Lower leg skin (tissue), 4 donors: Measurements from ENCODE around the gene IKBKG. TPM values are rescaled to one million over a fixed set of nuclear protein-coding genes. Genes with fewer than 3 reads are reported as not detected.

Experiments used
- DNase-seq, 2 donors: peaks; one replicate each; pipeline ENCODE4 v3.0.0-alpha.2; 2019; ENCODE audit warnings: low spot score in 2 of 2
- H3K4me3 ChIP-seq: fragments of 200-600 bp; sonication (generic); 2 replicates; pipeline ENCODE4 v1.5.1; 2017; ENCODE audit warnings: mild to moderate bottlenecking, low read depth; ENCODE audit not compliant: poor library complexity, severe bottlenecking
- POLR2A ChIP-seq, 2 donors: fragments of 450-650 bp; IDR thresholded peaks; one replicate each; pipeline ENCODE4 v1.6.1; 2016 to 2017; ENCODE audit warnings: antibody characterized with exemption in 2 of 2, mild to moderate bottlenecking in 1 of 2, moderate library complexity in 1 of 2
- WGBS, 2 donors: methylation state at CpG; one replicate each; pipeline ENCODE4 v1.1.5; 2018; 5-methylcytosine and 5-hydroxymethylcytosine counted together
- intact Hi-C: fragments of 100-400 bp; cut with DNase I; formaldehyde crosslinking; loops from one replicate; pipeline ENCODE4 v1.15.0; 2023; ENCODE audit warnings: low total_unique reads
- total RNA-seq, 4 donors: library from RNA; depleted of rRNA; stranded (reverse); fragments of >200 nt; gene quantifications; one replicate each; pipeline ENCODE4 v1.1.0, GENCODE V29; 2016
- TF ChIP-seq, protein P1 (sequence below), 3 donors: fragments of 450-650 bp; IDR thresholded peaks; one replicate each; pipeline ENCODE4 v1.5.1; 2016; ENCODE audit warnings: antibody characterized with exemption in 3 of 3, mild to moderate bottlenecking in 3 of 3, moderate library complexity in 2 of 3

Gene IKBKG
- total RNA-seq, 4 donors from 2014 or later = 14.1 to 62.5 (median 22.1) TPM

- intact Hi-C loops = no loop called here
- H3K4me3 ChIP-seq = no peak overlapping the region
- no peak for DNase-seq
- TF ChIP-seq, protein P1, sequence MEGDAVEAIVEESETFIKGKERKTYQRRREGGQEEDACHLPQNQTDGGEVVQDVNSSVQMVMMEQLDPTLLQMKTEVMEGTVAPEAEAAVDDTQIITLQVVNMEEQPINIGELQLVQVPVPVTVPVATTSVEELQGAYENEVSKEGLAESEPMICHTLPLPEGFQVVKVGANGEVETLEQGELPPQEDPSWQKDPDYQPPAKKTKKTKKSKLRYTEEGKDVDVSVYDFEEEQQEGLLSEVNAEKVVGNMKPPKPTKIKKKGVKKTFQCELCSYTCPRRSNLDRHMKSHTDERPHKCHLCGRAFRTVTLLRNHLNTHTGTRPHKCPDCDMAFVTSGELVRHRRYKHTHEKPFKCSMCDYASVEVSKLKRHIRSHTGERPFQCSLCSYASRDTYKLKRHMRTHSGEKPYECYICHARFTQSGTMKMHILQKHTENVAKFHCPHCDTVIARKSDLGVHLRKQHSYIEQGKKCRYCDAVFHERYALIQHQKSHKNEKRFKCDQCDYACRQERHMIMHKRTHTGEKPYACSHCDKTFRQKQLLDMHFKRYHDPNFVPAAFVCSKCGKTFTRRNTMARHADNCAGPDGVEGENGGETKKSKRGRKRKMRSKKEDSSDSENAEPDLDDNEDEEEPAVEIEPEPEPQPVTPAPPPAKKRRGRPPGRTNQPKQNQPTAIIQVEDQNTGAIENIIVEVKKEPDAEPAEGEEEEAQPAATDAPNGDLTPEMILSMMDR (IDR thresholded peaks at IDR 0.05) = no peak
- TF ChIP-seq POLR2A (IDR thresholded peaks at IDR 0.05) = no peak
- 78 to 90% methylated on average over 9 to 15 of the region's 24 CpGs for WGBS, 2 donors
These were observed 39.6 kb upstream of the IKBKG start for GRCh38 chrX:154507673-154508383.

- no peak for TF ChIP-seq POLR2A (IDR thresholded peaks at IDR 0.05)
- TF ChIP-seq, protein P1 (IDR thresholded peaks at IDR 0.05) = no peak
- WGBS, 2 donors = 89 to 100% methylated on average over 1 to 10 of the region's 13 CpGs
- no peak overlapping the region for H3K4me3 ChIP-seq
- DNase-seq = no peak
- intact Hi-C loops = no loop called here
These were observed 39.1 kb upstream of the IKBKG start for GRCh38 chrX:154508384-154508745.

GRCh38 chrX:154509455-154509854 lies 38.0 kb upstream of the IKBKG start:
- DNase-seq = no peak
- intact Hi-C loops = no loop called here
- no peak overlapping the region for H3K4me3 ChIP-seq
- WGBS, 2 donors = 92 to 95% methylated on average over 5 of the region's 5 CpGs
- no peak for TF ChIP-seq POLR2A (IDR thresholded peaks at IDR 0.05)
- TF ChIP-seq, protein P1 (IDR thresholded peaks at IDR 0.05) = no peak

DNA sequence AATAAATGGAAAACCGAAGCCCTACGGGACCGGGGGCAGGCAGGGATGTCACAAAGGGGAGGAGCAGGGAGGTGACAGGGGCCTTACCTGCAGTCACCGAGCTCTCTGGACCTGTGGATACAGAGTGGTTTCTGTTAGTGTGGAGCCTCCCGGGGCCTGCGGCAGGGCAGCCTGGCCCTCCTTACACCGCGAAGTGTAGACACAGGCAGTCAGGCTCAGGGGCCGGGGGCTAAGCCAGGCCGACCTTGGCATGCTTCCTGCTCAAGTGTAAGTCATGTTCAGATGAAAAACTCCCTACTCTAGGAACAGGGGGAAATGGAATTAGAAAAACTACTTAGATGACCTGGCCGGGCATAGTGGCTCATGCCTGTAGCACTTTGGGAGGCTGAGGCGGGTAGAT lies 35.7 kb upstream of the IKBKG start:
- WGBS, 2 donors = 80 to 86% methylated on average over 12 of the region's 12 CpGs
- no peak for TF ChIP-seq POLR2A (IDR thresholded peaks at IDR 0.05)
- TF ChIP-seq, protein P1 (IDR thresholded peaks at IDR 0.05) = no peak
- DNase-seq = no peak
- no peak overlapping the region for H3K4me3 ChIP-seq
- intact Hi-C loops = no loop called here

DNA sequence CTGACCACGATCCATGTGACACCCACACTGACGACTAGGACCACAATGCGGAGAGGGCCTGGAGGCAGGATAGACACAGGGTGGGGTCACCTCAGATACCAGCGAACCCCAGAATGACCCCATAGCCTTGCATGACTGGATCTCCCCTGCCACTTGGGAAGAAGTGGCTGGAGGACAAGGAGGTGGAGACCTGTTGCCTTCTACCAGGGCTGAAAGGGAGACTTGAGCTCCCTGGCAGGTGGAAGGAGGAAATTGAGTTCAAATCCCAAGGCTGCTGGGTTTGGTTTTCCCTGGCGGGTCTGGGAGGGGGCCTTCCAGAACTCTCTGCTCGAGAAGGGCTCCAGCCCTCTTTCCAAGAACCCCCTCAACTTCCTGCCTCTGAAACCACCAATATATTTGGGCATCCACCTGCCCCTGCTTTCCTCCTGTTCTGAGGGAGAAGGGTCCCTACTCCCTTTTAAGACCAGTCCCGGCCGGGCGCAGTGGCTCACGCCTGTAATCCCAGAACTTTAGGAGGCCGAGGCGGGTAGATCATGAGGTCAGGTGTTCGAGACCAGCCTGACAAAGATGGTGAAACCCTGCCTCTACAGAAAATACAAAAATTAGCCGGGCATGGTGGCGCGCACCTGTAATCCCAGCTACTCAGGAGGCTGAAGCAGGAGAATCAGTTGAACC lies 34.4 kb upstream of the IKBKG start:
- no peak overlapping the region for H3K4me3 ChIP-seq
- no peak for TF ChIP-seq POLR2A (IDR thresholded peaks at IDR 0.05)
- no peak for DNase-seq
- 90 to 99% methylated on average over 10 to 16 of the region's 16 CpGs for WGBS, 2 donors
- intact Hi-C loops = no loop called here

GRCh38 chrX:154513716-154514115 lies 33.7 kb upstream of the IKBKG start:
- intact Hi-C loops = no loop called here
- TF ChIP-seq POLR2A (IDR thresholded peaks at IDR 0.05) = no peak
- TF ChIP-seq, protein P1 (IDR thresholded peaks at IDR 0.05) = no peak
- no peak for DNase-seq
- WGBS, 2 donors = 75 to 89% methylated on average over 2 of the region's 2 CpGs
- H3K4me3 ChIP-seq = no peak overlapping the region
